NT2/D1 (cell line): ENCODE measurements around the gene MFSD2A.
A peak's percentile ranks its signal among the peaks of the same experiment; 100 is the strongest.
"Not testable (repeated sequence)": the region's sequence is repeated elsewhere in the genome, so short reads cannot be mapped to it uniquely, and the experiment has no call there.

Source experiments
- DNase-seq: peaks from one replicate; pipeline ENCODE4 v3.0.0-alpha.2; 2011; ENCODE audit warnings: low read depth, low spot score
- H3K27me3 ChIP-seq: 2 replicates; pipeline ENCODE4 v1.6.0; 2011; ENCODE audit warnings: mild to moderate bottlenecking; ENCODE audit not compliant: insufficient read length, insufficient read depth
- H3K36me3 ChIP-seq: 2 replicates; pipeline ENCODE4 v1.6.1; 2011; ENCODE audit warnings: mild to moderate bottlenecking, low read length, mixed read lengths; ENCODE audit not compliant: insufficient read depth, insufficient read length
- H3K4me1 ChIP-seq: 2 replicates; pipeline ENCODE4 v1.5.1; 2011; ENCODE audit not compliant: insufficient read depth, insufficient read length
- H3K4me3 ChIP-seq: 2 replicates; pipeline ENCODE4 v1.5.1; 2011; ENCODE audit warnings: low read depth; ENCODE audit not compliant: insufficient read length
- H3K9ac ChIP-seq: 2 replicates; pipeline ENCODE4 v1.6.0; 2011; ENCODE audit warnings: low read depth; ENCODE audit not compliant: insufficient read length
- H3K9me3 ChIP-seq: 2 replicates; pipeline ENCODE4 v1.5.1; 2011; ENCODE audit warnings: mild to moderate bottlenecking, low read length; ENCODE audit not compliant: insufficient read depth
- SUZ12 ChIP-seq: IDR thresholded peaks from 2 replicates; pipeline ENCODE4 v1.6.1; 2011; ENCODE audit not compliant: insufficient read length, insufficient read depth; ENCODE audit errors: extremely low read depth
- YY1 ChIP-seq: IDR thresholded peaks from 2 replicates; pipeline ENCODE4 v1.6.1; 2011; ENCODE audit not compliant: insufficient read length, insufficient read depth
- ZNF274 ChIP-seq: IDR thresholded peaks from 2 replicates; pipeline ENCODE4 v1.6.1; 2011; ENCODE audit warnings: mild to moderate bottlenecking, low read depth, low read length

The MFSD2A gene

DNA sequence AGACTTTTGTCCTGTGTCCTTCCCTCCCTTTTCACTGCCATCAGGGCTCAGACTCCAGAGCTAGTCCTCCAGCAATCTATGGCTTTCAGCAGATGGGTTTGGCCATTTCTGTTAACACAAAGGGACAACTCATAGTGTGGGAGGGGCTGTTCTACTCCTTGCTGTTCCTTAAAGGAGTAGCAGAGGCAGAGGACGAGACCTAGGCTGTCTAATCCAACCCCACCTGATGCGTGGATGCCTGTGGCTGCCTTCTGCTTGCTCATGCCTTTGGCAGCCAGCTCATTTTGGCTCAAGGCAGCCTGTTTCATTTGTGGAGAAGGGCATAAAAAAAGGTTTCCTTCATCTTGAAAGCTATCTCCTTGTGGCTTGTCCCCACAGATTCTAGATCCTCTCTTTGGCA, 27.0 kb downstream of the MFSD2A start:
- TF ChIP-seq YY1 (no peak), SUZ12 (no peak), ZNF274 (no peak)
- peak; percentile 27 for DNase-seq
- no peak overlapping the region for H3K4me3 ChIP-seq
- no peaks in the 10 kb centered on the region for H3K36me3 ChIP-seq
- H3K27me3 ChIP-seq: no peaks in the 10 kb centered on the region
- no peaks in the 10 kb centered on the region for H3K9me3 ChIP-seq
- no peak overlapping the region for H3K9ac ChIP-seq
- H3K4me1 ChIP-seq: peaks cover 13% of the 10 kb centered on the region

DNA sequence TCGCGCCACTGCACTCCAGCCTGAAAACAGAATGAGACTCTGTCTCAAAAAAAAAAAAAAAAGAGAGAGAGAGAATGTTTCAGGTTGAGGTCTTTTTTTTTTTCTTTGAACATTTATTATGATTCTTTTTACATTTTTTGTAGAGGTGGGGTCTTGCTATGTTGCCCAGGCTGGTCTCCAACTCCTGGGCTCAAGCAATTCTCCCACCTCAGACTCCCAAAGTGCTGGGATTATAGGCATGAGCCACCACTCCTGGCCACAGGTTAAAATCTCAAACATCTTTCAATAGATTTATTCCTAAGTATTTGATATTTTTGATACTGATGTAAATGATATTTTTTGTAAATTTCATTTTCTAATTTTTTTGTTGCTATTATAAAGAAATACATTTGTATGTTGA, 29.5 kb downstream of the MFSD2A start:
- not testable (repeated sequence) for H3K36me3 ChIP-seq

DNA sequence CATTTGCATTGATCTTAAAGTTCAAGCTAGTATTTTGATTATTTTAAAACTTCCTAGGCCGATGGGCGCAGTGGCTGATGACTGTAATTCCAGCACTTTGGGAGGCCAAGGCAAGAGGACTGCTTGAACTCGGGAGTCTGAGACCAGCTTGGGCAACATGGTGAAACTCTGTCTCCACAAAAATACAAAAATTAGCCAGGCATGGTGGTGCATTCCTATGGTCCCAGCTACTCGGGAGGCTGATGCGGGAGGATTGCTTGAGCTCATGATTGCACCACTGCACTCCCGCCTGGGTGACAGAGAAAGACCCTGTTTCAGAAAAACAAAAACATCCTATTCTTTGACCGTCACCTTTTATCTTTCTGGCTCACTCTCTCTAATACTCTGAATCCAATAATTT, 30.0 kb downstream of the MFSD2A start:
- no peak for DNase-seq
- H3K27me3 ChIP-seq: no peaks in the 10 kb centered on the region
- H3K9me3 ChIP-seq: no peaks in the 10 kb centered on the region
- H3K9ac ChIP-seq: no peak overlapping the region
- no peaks in the 10 kb centered on the region for H3K36me3 ChIP-seq
- H3K4me1 ChIP-seq: peaks cover 16% of the 10 kb centered on the region
- no peak overlapping the region for H3K4me3 ChIP-seq
- no peak for TF ChIP-seq ZNF274
- TF ChIP-seq YY1: no peak

More for the DNA sequence above, 29.5 kb downstream of the MFSD2A start:
- DNase-seq, H3K9ac ChIP-seq, H3K4me3 ChIP-seq, H3K27me3 ChIP-seq, H3K9me3 ChIP-seq: not testable (repeated sequence)
- peaks cover 16% of the 10 kb centered on the region for H3K4me1 ChIP-seq

DNA sequence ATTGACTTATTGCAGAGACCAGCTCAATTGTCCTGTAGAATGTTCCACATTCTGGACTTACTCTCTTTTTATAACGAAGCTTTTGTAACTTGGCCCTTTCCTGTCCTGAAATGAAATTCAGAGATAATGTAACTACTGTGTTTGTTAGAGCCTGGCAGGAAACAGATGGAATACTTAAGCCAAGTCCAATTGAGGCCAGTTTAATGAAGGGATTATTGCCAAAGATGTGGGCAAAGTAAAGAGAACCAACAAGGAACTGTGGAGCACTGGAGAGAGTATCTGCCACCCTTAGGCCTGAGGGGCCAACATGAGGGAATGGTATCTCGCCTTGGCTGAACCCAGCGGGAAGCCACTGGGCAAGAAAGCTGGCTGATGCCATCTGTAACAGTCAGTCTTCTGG, 32.9 kb downstream of the MFSD2A start:
- no peaks in the 10 kb centered on the region for H3K27me3 ChIP-seq
- H3K9ac ChIP-seq: no peak overlapping the region
- H3K4me1 ChIP-seq: peaks cover 3% of the 10 kb centered on the region
- H3K4me3 ChIP-seq: no peak overlapping the region
- DNase-seq: no peak
- no peaks in the 10 kb centered on the region for H3K9me3 ChIP-seq
- H3K36me3 ChIP-seq: no peaks in the 10 kb centered on the region
- no peak for TF ChIP-seq ZNF274
- TF ChIP-seq SUZ12: no peak
- TF ChIP-seq YY1: no peak

DNA sequence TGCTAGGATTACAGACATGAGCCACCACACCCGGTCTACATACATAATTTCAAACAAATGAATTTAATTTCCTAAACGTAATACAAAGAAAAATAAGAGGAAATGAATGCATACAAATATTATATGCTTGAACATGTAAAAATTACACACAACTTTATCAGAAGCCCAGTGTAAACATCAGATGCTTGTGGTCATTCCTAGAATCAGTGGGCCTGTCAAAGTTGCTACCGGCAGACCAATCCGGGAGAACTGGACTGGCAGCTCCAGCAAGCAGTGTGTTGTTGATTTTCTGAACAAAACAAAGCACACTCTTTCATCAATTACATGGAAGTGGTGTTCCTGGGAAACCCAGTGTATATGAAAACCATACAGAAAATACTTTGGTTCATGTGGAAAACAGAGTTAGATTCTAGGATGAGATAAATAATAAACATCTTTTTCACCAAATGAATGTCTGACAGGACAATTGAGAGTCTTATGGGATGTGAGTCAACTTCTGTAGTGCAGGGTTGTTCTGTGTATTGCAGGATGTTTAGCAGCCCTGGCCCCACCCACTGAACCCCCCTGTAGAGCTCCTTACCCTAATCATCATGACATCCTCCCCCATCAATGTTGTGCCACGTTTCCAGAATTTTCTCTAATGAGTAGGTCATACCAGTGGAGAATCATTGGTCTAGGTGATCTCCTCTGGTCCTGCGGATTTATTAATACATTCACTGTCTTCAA, 33.8 kb downstream of the MFSD2A start:
- Histone ChIP-seq H3K4me1 (peaks cover 3% of the 10 kb centered on the region), H3K9ac (no peak overlapping the region), H3K27me3 (no peaks in the 10 kb centered on the region), H3K36me3 (no peaks in the 10 kb centered on the region), H3K9me3 (no peaks in the 10 kb centered on the region), H3K4me3 (no peak overlapping the region)
- no peak for TF ChIP-seq SUZ12
- DNase-seq: no peak

DNA sequence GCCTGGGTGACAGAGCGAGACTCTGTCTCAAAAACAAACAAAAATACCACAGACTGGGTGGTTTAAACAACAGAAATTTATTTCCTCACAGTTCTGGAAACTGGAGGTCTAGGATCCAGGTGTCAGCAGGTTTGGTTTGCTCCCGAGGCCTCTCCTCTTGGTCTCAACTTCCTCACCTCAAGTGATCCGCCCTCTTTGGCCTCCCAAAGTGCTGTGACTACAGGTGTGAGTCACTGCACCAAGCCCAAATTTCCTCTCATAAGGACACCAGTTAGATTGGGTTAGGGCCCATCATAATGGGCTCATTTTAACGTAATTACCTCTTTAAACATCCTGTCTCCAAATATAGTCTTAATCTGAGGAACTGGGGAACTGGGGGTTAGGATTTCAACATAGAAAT, 35.5 kb downstream of the MFSD2A start:
- no peaks in the 10 kb centered on the region for H3K36me3 ChIP-seq
- no peak overlapping the region for H3K9ac ChIP-seq
- DNase-seq: no peak
- no peaks in the 10 kb centered on the region for H3K27me3 ChIP-seq
- no peaks in the 10 kb centered on the region for H3K9me3 ChIP-seq
- TF ChIP-seq ZNF274 (no peak), SUZ12 (no peak), YY1 (no peak)
- H3K4me3 ChIP-seq: no peak overlapping the region
- H3K4me1 ChIP-seq: peaks cover 3% of the 10 kb centered on the region

DNA sequence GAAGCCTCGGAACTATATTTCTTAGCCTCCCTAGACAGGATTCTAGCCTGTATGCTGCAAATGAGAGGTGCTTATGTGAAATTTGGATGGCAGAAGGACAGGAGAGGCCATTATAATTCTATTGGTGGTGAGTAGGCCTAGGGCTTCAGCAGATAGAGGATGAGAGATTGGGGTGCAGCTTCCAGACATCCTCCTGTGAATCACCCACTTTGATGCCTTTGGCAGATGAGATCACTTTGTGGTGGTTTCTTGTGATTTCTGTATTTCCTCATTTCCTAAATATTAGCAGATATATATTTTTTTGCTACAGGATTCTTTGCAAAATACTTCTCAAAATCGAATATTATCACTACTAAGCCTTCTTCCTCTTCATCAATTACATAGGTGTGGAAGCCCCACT, 37.3 kb downstream of the MFSD2A start:
- no peak for DNase-seq
- H3K9me3 ChIP-seq: no peaks in the 10 kb centered on the region
- H3K4me3 ChIP-seq: no peak overlapping the region
- H3K36me3 ChIP-seq: no peaks in the 10 kb centered on the region
- no peak overlapping the region for H3K9ac ChIP-seq
- H3K4me1 ChIP-seq: peaks cover 5% of the 10 kb centered on the region
- TF ChIP-seq ZNF274 (no peak), YY1 (no peak), SUZ12 (no peak)
- H3K27me3 ChIP-seq: no peaks in the 10 kb centered on the region

DNA sequence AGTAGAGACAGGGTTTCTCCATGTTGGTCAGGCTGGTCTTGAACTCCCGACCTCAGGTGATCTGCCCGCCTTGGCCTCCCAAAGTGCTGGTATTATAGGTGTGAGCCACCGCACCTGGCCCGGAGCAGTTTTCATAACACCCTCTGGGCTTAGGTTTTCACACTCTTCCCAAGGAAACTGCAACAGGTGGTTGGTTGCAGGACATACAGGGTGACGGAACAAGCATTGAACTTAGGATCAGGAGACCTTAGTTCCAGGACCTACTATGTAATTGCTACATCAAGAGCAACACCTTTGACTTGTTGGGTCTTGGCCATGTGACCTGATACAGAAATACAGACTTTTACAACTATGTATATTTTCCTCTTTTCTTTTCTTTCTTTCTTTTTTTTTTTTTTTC, 37.9 kb downstream of the MFSD2A start:
- Histone ChIP-seq H3K36me3 (no peaks in the 10 kb centered on the region), H3K27me3 (no peaks in the 10 kb centered on the region), H3K4me1 (peaks cover 4% of the 10 kb centered on the region), H3K4me3 (no peak overlapping the region), H3K9ac (no peak overlapping the region), H3K9me3 (no peaks in the 10 kb centered on the region)
- TF ChIP-seq YY1 (no peak), SUZ12 (no peak), ZNF274 (no peak)
- no peak for DNase-seq
